Measurements from ENCODE around the gene CALCA.

Gene CALCA

GRCh38 chr11:14942745-14943144 lies 29.4 kb downstream of the CALCA start:
- no peak for DNase-seq

DNA sequence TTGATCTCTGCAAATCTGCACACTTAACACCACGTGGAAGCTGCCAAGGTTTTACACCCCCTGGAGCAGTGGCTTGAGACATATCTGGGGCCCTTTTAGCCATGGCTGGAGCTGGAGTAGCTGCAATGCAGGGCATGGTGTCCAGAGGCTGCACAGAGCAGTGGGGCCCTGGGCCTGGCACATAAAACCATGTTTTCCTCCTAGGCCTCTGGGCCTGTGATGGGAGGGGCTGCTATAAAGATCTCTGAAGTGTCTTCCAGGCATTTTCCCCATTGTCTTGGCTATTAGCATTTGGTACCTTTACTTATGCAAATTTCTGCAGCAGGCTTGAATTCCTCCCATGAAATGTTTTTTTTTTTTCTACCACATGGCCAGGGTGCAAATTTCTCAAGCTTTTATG lies 33.2 kb downstream of the CALCA start:
- DNase-seq = no peak

- DNase-seq = no peak
Observed at GRCh38 chr11:14934641-14935351, 37.4 kb downstream of the CALCA start.

DNA sequence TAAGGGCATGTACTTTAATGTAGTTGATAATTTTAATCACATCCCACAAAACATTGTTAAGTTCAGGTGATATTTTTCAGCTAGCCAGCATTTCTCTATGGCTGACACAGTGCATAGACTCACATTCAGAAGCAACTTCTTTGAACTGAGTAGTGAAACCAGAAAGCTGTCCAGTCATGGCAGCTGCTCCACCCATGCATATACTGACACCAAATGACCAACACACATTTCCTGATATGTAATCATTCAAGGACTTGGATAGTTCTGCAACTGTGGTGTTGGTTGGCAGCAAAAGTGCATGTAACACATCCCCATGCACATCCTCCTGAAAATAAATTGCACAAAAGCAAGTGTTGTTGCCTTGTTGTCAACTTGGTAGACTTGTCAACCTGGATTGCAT lies 39.7 kb downstream of the CALCA start:
- no peak for DNase-seq

DNA sequence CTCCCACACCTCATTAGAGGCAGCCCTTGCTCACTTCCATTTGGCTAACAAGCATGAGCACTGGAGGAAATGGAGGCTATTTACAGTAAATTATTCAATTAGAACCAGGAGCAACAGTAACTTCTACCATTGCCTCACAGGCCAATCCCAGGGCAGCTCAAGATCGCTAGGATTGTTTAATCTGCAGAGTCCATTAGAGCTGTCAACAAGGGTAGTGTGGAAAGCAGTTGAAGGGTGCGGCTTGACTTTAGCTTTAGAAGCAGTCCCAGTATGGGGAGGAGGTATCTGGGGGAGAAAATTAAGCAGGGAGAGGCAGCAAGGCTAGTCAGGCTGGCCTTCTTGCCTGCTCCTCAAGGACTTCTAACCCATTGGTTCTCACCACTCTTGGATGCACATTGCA lies 41.8 kb downstream of the CALCA start:
- DNase-seq = no peak

GRCh38 chr11:14927146-14927545 lies 45.0 kb downstream of the CALCA start:
- no peak for DNase-seq

DNA sequence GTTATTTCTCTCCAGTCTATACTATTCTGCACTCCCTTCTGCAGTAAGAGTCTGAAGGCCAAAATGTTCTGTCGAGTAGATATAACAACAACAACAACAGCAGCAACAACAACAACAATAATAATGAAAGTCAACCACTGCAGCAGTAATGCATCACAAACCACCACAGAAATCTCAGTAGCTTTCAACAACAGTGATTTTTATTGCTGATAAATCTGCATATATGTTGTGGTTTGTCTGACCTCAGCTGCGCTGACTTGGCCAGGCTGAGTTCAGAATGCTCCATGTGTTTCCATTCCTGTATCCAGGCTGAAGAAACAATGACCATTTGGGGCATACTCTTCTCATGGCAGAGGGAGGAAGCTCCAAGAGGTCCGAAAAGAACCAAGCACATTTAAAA lies 47.8 kb downstream of the CALCA start:
- DNase-seq = no peak

Measured in DMS 273 treated with DMSO at 0.1 percent for 48 hours (cell line).